ENCODE results near the gene TBC1D17.

- TF ChIP-seq, protein P1, sequence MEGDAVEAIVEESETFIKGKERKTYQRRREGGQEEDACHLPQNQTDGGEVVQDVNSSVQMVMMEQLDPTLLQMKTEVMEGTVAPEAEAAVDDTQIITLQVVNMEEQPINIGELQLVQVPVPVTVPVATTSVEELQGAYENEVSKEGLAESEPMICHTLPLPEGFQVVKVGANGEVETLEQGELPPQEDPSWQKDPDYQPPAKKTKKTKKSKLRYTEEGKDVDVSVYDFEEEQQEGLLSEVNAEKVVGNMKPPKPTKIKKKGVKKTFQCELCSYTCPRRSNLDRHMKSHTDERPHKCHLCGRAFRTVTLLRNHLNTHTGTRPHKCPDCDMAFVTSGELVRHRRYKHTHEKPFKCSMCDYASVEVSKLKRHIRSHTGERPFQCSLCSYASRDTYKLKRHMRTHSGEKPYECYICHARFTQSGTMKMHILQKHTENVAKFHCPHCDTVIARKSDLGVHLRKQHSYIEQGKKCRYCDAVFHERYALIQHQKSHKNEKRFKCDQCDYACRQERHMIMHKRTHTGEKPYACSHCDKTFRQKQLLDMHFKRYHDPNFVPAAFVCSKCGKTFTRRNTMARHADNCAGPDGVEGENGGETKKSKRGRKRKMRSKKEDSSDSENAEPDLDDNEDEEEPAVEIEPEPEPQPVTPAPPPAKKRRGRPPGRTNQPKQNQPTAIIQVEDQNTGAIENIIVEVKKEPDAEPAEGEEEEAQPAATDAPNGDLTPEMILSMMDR (conservative IDR thresholded peaks at IDR 0.05 in 1 of 2, IDR thresholded peaks at IDR 0.05 in 1 of 2; ENCODE audit: extremely low read depth in 1 of 2, insufficient read depth in 1 of 2, low read depth in 1 of 2, low read length in 2 of 2), result no peak
- TF ChIP-seq EZH2 (IDR thresholded peaks at IDR 0.05; ENCODE audit: borderline replicate concordance, low read length), result no peak
These were observed 6.6 kb downstream of the TBC1D17 start for GRCh38 chr19:49884109-49884508.
